Gastroesophageal sphincter (tissue), 4 donors: ENCODE data around the gene ASB2. TPM values are rescaled to one million over a fixed set of nuclear protein-coding genes. Genes with fewer than 3 reads are reported as not detected.

Experiments used
- ATAC-seq: fragments of 150-250 bp; one replicate; pipeline ENCODE4 v1.9.1; 2016; ENCODE audit warnings: mild to moderate bottlenecking, moderate library complexity
- H3K27ac ChIP-seq, 4 donors: fragments of 200-600 bp; sonication (generic) in 3 of 4; 1 replicate in 3 of 4; 2 replicates in 1 of 4; pipeline ENCODE4 v1.5.1; 2016 to 2019
- H3K27me3 ChIP-seq: fragments of 200-600 bp; sonication (generic); one replicate; pipeline ENCODE4 v1.5.1; 2019
- H3K36me3 ChIP-seq, 2 donors: fragments of 200-600 bp; sonication (generic); one replicate each; pipeline ENCODE4 v1.5.1; 2019; ENCODE audit warnings: control low read depth in 1 of 2
- H3K4me1 ChIP-seq, 3 donors: fragments of 200-600 bp; sonication (generic); 1 replicate in 2 of 3; 2 replicates in 1 of 3; pipeline ENCODE4 v1.5.1; 2016 to 2019; ENCODE audit warnings: control low read depth in 2 of 3
- H3K4me3 ChIP-seq, 2 donors: fragments of 200-600 bp; sonication (generic); one replicate each; pipeline ENCODE4 v1.5.1; 2019; ENCODE audit warnings: mild to moderate bottlenecking in 1 of 2, moderate library complexity in 1 of 2
- H3K9me3 ChIP-seq, 3 donors: fragments of 200-600 bp; sonication (generic); one replicate each; pipeline ENCODE4 v1.5.1; 2017 to 2019; ENCODE audit warnings: control low read depth in 2 of 3
- CTCF ChIP-seq, 4 experiments: fragments of 200-600 bp in 2 of 4; fragments of 450-650 bp in 2 of 4; sonication (generic) in 1 of 4; IDR thresholded peaks; one replicate each; pipeline ENCODE4 v1.5.1; 2017 to 2019; ENCODE audit warnings: antibody characterized with exemption in 4 of 4, mild to moderate bottlenecking in 2 of 4, moderate library complexity in 2 of 4
- EP300 ChIP-seq: sonication (generic); formaldehyde crosslinking; IDR thresholded peaks from one replicate; pipeline ENCODE4 v1.6.1; 2017; ENCODE audit warnings: antibody characterized with exemption, mild to moderate bottlenecking
- POLR2A ChIP-seq, 2 donors: fragments of 450-650 bp; IDR thresholded peaks; one replicate each; pipeline ENCODE4 v1.6.1; 2017; ENCODE audit warnings: antibody characterized with exemption in 2 of 2, mild to moderate bottlenecking in 2 of 2, moderate library complexity in 1 of 2
- POLR2AphosphoS5 ChIP-seq: sonication (generic); formaldehyde crosslinking; IDR thresholded peaks from one replicate; pipeline ENCODE4 v1.6.1; 2017; ENCODE audit warnings: antibody characterized with exemption
- WGBS, 2 donors: methylation state at CpG; one replicate each; pipeline ENCODE4 v1.1.5; 2018; ENCODE audit warnings: low coverage in 1 of 2; 5-methylcytosine and 5-hydroxymethylcytosine counted together
- total RNA-seq, 4 donors: library from RNA; depleted of rRNA; stranded (reverse); fragments of >200 nt; gene quantifications; one replicate each; pipeline ENCODE4 v1.1.0, GENCODE V29; 2016

The ASB2 gene
- total RNA-seq, 4 donors from 2014 or later: 118 to 208 (median 120) TPM

- Histone ChIP-seq H3K4me3 (peak overlapping the region in 1 of 2 donors; percentile 12), H3K27ac (peak overlapping the region; percentile 68 to 89 (median 84)), H3K4me1 (peaks cover 0 to 33% (median 14%) of the 10 kb centered on the region in 3 donors), H3K27me3 (no peaks in the 10 kb centered on the region), H3K36me3 (no peaks in the 10 kb centered on the region), H3K9me3 (no peaks in the 10 kb centered on the region)
- WGBS, 2 donors: 20 to 28% methylated on average over 2 of the region's 13 CpGs
- ATAC-seq: peak; percentile 89
- TF ChIP-seq POLR2AphosphoS5 (peak; percentile 96), EP300 (no peak), POLR2A (IDR thresholded peaks at IDR 0.05) (peak in 1 of 2 donors; percentile 12), CTCF (IDR thresholded peaks at IDR 0.05) (no peak)
Observed at GRCh38 chr14:93994919-93995682, 18.7 kb upstream of the ASB2 start.

GRCh38 chr14:93993382-93993781 lies 17.0 kb upstream of the ASB2 start:
- no peaks in the 10 kb centered on the region for H3K36me3 ChIP-seq
- WGBS, 2 donors: 67 to 82% methylated on average over 3 to 4 of the region's 6 CpGs
- TF ChIP-seq EP300: no peak
- TF ChIP-seq POLR2A (IDR thresholded peaks at IDR 0.05): no peak
- no peak for TF ChIP-seq CTCF (IDR thresholded peaks at IDR 0.05)
- TF ChIP-seq POLR2AphosphoS5: no peak
- no peak for ATAC-seq
- H3K9me3 ChIP-seq: no peaks in the 10 kb centered on the region
- peaks cover 0 to 33% (median 14%) of the 10 kb centered on the region in 3 donors for H3K4me1 ChIP-seq
- no peak overlapping the region for H3K4me3 ChIP-seq
- peak overlapping the region in 3 of 4 donors; percentile 84 to 89 (median 85) for H3K27ac ChIP-seq
- H3K27me3 ChIP-seq: no peaks in the 10 kb centered on the region

- no peak for ATAC-seq
- no peaks in the 10 kb centered on the region for H3K9me3 ChIP-seq
- no peak overlapping the region for H3K27ac ChIP-seq
- 100% methylated on average over 4 of the region's 4 CpGs; no CpG with 5 or more reads in 1 of the 2 donors for WGBS, 2 donors
- H3K27me3 ChIP-seq: no peaks in the 10 kb centered on the region
- TF ChIP-seq EP300: no peak
- no peak for TF ChIP-seq CTCF (IDR thresholded peaks at IDR 0.05)
- TF ChIP-seq POLR2A (IDR thresholded peaks at IDR 0.05): no peak
- no peak for TF ChIP-seq POLR2AphosphoS5
- H3K4me3 ChIP-seq: no peak overlapping the region
- peaks cover 0 to 38% (median 17%) of the 10 kb centered on the region in 3 donors for H3K4me1 ChIP-seq
- no peaks in the 10 kb centered on the region for H3K36me3 ChIP-seq
Observed at GRCh38 chr14:93991649-93992048, 15.3 kb upstream of the ASB2 start.

GRCh38 chr14:93991212-93991611 lies 14.8 kb upstream of the ASB2 start:
- 86% methylated on average over 4 to 6 of the region's 10 CpGs for WGBS, 2 donors
- H3K36me3 ChIP-seq: no peaks in the 10 kb centered on the region
- no peak overlapping the region for H3K4me3 ChIP-seq
- TF ChIP-seq EP300 (no peak), POLR2A (IDR thresholded peaks at IDR 0.05) (no peak), CTCF (IDR thresholded peaks at IDR 0.05) (no peak), POLR2AphosphoS5 (no peak)
- peaks cover 0 to 36% (median 15%) of the 10 kb centered on the region in 3 donors for H3K4me1 ChIP-seq
- H3K27ac ChIP-seq: no peak overlapping the region
- H3K9me3 ChIP-seq: no peaks in the 10 kb centered on the region
- no peak for ATAC-seq
- no peaks in the 10 kb centered on the region for H3K27me3 ChIP-seq

GRCh38 chr14:93989939-93990338 lies 13.6 kb upstream of the ASB2 start:
- H3K9me3 ChIP-seq: no peaks in the 10 kb centered on the region
- H3K36me3 ChIP-seq: no peaks in the 10 kb centered on the region
- peaks cover 0 to 34% (median 7%) of the 10 kb centered on the region in 3 donors for H3K4me1 ChIP-seq
- H3K27me3 ChIP-seq: no peaks in the 10 kb centered on the region
- 86 to 88% methylated on average over 3 to 4 of the region's 4 CpGs for WGBS, 2 donors
- H3K27ac ChIP-seq: no peak overlapping the region
- H3K4me3 ChIP-seq: no peak overlapping the region
- no peak for TF ChIP-seq POLR2AphosphoS5
- no peak for TF ChIP-seq CTCF (IDR thresholded peaks at IDR 0.05)
- no peak for TF ChIP-seq POLR2A (IDR thresholded peaks at IDR 0.05)
- no peak for TF ChIP-seq EP300
- no peak for ATAC-seq
